GM21723 (cell line): ENCODE results near the gene STARD7.
"Not testable (repeated sequence)": the region's sequence is repeated elsewhere in the genome, so short reads cannot be mapped to it uniquely, and the experiment has no call there.

Source experiments
- ATAC-seq: cut with Tn5 transposase; IDR thresholded peaks from one replicate; pipeline ENCODE4 v1.9.1; 2021; ENCODE audit warnings: mild to moderate bottlenecking, moderate library complexity; ENCODE audit not compliant: unreplicated experiment

Gene STARD7

DNA sequence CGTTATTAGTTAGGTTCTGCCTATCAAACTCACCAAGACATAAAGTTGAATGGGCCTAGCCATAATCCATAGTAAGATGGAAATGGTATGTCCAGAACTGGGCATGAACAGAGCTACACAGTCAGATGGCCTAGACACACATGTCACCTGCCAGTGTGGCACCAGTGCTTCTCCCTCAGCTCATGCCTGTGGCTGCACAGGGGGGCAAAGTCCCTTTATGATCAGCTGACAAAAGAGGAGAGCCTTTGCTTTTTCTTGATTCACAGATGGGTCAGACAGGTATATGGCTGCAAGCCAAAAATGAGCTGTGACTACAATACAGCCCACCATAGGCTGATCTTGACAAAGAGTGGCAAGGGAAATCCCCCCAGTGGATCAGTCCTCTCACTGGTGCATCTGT lies 28.3 kb upstream of the STARD7 start:
- ATAC-seq = no peak

DNA sequence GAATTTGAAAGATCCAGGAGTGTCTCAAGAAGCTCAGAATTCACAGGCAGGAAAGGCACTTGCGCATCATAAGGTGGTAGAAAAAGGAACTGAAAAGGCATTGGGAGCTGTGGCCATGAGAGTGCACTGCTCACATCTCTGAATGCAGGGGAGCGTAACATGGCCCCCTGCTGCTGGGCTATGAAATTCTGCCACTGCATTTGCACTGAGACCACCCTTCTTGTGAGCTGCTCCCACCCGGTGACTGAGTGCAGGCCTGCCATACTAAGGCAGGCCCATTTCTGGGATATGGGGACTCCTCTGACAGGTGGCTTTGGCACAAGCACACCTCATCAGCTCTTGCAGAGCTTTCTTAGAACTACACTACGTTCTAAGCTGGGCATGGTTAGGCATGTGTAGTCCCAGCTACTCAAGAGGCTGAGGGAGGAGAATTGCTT lies 25.3 kb upstream of the STARD7 start:
- peak; percentile 92 for ATAC-seq

DNA sequence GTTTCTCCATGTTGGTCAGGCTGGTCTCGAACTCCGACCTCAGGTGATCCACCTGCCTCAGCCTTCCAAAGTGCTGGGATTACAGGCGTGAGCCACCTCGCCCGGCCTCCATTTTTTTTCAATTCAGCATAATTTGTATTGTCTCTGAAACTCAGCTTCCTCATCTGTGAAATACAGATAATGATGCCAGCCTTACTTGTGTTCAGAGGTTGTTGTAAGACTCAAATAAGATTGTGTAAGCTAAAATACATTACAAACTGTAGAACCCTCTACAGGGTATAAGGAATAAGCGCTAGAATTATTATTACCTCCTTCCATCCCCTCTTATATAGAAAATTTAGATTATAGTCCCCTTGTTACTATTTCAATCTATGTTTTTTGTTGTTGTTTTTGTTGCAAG lies 24.8 kb upstream of the STARD7 start:
- peak; percentile 6 for ATAC-seq

DNA sequence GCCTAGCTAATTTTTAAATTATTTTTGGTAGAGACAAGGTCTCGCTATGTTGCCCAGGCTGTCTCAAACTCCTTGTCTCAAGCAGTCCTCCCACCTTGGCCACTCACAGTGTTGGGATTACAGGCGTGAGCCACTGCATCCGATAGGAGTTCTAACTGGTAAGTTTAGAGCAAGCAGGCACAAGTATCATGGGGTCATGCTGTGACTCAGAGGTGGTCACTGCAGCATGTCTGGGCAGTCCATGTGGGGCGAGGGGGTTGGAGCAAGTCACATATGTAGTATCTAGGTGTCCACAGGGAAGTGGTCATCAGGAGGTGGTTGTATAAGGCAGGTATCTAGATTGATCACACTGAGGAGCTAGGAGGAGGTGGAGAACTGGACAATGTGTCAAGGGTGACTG lies 22.7 kb upstream of the STARD7 start:
- ATAC-seq = no peak

DNA sequence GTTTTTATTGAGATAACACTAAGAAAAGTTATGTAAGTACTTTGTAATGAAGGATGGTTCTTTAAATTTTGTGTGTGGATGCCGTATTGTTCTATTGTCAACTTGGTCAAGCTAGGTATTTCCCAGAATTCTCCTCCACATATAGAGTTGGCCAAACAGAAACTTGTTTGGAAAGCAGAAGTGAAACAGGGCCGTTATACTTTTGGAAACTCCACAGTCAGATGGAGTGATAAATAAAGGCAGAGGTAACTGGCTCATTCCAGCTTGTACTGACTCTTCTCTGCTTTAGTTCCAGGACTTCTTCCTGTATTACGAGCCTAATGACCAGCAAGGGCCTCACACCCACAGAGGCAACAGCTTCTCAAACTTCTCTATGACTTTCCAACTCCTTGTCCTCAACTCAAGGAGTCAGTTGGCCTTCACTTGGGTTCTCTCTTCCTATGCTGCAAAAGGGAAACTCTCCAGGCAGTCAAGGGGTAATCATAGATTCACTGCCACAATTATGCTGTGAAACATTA lies 16.4 kb upstream of the STARD7 start:
- ATAC-seq = peak; percentile 87

DNA sequence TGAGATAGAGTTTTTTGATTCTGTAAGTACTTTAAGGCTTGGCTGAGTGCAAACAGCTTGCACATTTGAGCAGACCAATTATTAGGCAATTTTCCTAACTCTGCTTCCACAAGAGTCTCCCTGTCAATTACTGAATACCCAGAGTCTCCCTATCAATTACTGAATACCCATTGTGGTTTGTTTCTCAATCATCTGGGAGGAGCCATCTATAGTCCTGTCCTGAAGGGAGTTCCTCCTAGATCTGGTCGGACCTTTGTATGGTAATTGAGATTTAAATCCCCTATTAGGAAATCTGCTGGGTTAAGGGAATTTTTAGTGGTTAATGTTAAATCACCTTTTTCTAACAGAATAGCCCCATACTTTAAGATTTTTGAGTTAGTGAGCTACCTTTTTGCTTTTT lies 12.5 kb upstream of the STARD7 start:
- ATAC-seq = not testable (repeated sequence)

DNA sequence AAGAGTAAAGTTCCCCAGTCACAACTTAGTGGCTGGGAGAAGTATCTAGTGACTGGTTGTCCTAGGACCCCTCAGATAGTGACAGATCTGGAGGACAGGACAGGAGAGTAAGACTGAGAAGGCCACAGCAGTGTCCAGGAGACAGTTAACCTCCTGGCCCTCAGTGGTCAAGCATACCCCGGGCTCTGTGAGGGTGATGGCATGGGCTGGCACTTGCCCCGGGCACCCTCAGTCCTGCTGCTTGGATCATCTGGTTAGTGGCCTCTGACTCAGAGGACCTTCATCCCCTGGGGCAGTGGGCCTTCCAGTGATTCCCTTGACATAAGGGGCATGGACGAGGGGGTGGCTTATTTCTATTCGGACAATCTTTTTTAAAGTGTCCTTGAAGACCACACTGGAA lies 11.3 kb upstream of the STARD7 start:
- not testable (repeated sequence) for ATAC-seq

DNA sequence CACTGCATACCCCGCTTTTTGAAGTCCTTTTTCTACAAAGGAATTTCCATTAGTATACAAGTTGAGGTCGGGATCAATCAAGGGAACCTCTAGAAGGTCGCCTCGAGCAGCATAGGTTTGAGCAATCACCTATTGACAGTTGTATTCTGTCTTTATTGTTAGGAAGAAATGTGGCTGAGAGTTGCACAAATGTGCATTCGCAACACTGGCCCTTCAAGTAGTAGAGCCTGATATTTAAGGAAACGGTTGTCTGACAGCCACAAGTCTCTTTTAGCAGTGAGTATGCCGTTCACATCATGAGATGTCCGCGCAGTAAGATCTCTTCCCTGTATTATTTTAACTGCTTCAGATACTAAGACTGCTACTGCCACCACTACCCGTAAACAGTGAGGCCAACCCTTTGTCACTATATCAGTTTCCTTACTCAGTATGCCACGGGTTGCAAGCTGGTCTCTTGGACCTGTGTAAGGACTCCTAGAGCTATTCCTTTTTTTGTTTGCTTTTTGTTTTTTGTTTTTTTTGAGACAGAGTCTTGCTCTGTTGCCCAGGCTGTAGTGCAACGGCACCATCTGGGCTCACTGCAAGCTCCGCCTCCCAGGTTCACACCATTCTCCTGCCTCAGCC lies 10.0 kb upstream of the STARD7 start:
- ATAC-seq = no peak

DNA sequence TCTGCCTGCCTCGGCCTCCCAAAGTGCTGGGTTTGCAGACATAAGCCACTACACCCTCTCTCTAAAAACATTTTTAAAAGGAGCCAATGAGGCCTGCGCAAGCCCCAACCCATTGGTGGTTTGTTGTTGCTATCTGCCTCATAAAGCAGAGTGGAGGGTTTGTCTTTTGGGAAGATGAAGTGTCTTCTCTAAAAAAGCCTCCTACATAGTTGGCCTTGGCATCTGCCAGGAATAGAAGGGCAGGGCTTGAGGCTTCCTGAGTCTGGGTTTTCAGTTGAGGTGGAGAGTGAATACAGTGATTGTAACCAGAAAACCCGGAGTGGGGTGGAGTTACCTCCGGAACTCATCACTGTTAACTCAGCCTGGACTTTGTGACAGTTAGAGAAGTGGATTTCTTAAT lies 5.9 kb upstream of the STARD7 start:
- no peak for ATAC-seq

DNA sequence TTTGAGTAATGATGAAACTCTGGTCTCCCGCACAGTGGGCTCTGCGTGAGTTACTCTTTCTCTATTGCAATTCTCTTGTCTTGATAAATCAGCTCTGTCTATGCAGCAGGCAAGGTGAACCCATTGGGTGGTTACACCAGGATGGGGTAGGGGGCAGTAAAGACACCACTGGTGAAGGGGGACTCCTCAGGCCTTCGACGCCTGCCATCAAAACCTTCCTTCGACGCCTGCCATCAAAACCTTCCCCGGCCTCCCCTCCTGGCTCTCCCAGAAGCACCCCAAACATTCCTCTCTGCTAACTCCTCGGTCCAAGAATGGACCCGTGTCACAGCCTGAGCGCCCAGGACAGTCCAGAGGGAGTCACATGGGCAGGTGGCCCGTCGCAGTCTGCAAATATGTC lies 4.8 kb upstream of the STARD7 start:
- ATAC-seq = no peak

DNA sequence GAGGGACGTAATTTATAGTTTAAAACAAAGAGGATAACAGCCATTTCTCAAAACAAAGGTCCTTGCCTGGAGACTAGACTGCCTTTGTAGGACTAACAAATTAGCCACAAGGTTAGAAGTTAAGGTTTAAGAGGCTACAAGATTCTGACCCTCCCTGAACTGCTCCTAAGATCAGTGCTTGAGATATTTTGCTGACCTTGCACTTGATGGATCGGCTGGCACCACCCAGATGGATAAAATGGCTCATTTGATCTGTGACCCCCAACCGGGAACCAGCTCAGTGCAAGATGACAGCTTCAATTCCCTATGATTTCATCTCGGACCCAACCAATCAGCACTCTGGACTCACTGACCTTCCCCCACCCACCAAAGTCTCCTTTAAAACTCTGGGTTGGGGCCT lies 3.7 kb upstream of the STARD7 start:
- no peak for ATAC-seq

DNA sequence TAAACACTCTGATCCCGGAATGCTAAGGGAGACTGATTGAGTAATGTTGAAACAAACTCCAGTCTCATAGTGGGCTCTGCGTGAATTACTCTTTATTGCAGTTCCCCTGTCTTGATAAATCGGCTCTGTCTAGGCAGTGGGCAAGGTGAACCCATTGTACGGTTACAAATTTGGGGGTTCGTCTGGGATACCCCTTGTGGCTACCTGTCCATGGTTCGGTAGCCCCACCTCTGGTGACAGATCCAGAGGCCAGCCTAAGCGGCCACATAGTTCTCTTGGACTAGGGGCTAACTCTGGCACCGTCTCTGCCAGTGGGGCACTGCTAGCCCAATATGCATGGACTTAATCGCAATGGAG lies 1.1 kb upstream of the STARD7 start:
- ATAC-seq = no peak

DNA sequence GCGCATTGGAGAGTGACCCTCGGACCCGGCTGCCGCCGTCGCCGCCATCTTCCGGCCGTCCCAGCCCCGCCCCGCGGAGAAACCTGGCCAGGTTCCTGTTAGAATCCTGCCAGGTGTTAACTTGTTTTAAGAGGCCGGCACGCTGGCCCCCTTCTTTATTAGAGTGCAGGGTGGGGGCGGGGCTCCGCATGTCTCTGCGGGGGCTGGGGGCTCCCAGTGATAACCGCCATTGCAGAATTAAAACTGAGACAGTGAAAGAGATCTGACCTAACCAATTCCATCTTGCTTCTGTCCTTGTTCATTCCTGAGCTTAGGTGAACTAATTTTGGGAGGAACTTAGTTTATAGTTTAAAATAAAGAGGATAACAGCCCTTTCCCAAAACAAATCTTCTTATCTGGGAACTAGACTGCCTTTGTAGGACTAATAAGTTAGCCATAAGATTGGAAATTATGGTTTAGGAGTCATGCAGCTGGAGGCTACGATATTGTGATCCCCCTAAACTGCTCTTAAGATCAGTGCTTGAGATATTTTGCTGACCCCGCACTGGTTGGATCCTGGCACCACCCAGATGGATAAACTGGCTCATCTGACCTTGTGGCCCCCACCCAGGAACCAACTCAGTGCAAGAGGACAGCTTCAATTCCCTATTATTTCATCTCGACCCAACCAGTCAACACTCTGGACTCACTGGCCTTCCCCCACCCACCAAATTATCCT lies 543 bp upstream of the STARD7 start:
- ATAC-seq = no peak

DNA sequence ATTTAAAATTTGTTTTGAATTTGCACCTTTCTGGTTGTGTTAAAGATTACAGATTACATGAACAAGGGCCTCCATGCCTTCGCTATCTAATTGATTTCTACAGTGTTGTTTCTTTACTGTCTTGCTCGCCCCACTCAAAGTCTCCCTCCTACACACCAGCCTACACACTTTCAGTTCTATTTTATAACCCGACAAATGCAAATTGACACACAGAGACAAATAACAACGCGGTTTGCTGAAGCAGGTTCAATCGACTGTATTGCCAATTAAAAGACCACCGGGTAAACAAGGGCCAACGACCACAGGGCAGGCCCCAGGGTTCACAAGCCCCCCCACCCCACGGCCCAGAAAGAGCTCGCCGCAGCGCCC lies 869 bp downstream of the STARD7 start:
- ATAC-seq = peak; percentile 12

DNA sequence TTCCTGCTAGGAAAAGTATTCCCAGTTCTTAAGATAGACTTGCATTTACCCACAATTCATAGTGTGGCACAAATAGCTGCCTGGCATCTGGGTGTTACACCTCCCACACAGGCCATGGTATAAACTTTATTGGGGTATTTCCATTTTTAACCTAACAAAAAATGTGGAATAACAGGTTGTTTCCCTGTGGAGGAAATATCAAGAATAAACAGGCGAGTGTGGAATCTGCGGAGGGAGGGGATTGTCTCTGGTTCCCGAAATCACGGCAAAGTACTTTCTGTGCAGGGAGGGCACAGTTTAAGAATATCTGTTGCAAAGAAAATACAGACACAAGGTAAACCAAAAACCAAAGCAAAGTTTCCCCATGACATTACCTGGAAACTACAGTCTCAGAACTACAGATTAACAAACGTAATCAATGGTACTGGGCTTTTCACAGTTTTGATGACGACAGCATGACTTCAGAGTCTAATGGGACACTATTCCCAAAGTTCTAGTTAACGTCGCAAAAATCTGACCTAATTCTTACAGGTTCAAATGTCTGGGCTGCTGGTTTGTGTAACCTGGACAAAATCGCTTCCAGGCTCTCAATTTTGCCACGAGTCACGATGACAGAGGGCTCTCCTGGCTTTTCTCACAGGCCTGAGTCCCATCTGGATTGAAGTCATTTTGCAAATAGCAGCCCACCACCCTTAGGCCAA lies 1.4 kb downstream of the STARD7 start:
- ATAC-seq = no peak

DNA sequence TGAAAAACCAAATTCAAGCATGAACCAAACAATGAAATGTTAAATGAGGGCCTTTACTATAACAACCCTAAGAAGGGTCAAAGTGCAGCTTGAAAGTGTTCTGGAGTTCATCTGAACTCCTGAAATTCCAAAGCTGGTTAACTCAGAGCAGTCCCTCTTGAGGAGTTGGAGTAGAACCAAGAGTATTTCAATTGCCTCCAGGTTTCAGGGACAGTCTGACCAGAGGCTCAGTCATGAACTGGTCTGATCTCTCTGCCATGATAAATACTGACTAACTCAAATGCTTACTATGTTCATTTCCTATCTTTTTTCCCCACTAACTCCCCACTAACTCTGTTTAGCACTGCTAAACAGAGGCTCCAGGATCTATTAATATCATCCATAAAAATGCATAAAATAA lies 2.7 kb downstream of the STARD7 start:
- ATAC-seq = no peak

DNA sequence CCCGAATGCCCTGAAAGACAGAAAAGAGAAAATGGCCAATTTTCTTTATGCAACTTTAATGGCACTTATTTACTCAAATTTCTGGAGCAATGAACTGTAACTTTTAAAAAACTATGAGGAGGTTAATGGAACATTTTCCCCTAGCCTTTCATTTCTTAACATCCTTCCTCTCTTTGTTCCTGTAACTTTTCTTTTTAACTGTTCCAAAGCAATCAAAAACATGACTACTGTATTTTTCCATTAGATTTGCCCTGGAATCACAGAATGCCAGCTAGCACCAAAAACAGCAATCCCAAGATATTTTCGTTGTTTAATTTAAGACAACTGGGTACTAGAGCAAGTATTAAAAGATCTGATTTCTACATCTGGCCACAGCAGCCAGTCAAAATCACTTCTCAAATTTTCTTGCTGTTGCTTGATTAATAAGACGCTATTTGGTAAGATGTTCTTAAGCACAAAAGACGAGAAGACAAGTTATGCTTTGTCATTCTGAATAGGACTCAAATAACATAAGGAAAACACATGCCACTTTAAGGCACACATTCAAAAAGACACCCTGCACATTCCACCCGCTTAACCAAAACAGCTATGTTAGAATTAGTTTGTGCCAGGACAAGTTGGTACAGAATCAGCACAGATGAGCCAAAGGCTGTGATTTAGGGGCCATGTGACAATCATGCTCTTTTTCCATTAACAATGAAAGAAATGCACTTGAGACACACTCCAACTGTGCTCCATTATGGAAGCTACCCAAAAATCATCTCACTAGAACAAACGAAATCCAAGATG lies 3.6 kb downstream of the STARD7 start:
- ATAC-seq = no peak

DNA sequence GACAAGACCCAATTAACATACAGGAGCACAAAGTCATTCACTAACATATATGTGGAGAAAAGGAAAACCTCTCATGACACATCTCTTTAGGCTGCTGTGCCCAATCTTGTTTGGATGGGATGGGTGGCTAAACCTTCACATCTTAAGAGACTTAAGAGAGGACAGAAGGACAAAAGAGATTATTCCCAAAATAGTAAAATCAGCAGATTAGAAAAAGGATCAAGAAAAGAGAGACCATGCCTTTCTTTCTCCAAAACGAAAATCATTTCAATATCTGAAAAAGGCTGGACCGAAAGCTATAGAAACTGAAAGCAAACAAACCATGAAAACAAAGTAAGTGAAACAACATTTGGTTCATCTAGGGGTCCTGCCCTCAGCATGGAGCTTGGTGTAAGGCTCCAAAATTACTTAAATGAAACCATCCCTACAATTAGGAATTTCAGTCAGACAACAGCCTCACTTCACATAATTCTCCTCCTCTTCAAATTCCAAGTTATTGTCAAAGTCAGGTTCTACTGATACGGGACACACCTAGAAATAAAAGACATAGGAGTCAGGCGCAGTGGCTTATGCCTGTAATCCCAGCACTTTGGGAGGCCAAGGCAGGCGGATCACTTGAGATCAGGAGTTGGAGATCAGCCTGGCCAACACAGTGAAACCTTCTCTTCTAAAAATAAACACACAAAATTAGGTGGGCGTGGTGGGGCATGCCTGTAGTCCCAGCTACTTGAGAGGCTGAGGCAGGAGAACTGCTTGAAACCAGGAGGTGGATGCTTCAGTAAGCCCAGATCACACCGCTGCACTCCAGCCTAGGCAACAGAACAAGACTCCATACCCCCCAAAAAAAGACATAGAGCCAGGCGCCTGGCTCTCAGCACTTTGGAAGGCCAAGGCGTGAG lies 5.2 kb downstream of the STARD7 start:
- peak; percentile 37 for ATAC-seq

DNA sequence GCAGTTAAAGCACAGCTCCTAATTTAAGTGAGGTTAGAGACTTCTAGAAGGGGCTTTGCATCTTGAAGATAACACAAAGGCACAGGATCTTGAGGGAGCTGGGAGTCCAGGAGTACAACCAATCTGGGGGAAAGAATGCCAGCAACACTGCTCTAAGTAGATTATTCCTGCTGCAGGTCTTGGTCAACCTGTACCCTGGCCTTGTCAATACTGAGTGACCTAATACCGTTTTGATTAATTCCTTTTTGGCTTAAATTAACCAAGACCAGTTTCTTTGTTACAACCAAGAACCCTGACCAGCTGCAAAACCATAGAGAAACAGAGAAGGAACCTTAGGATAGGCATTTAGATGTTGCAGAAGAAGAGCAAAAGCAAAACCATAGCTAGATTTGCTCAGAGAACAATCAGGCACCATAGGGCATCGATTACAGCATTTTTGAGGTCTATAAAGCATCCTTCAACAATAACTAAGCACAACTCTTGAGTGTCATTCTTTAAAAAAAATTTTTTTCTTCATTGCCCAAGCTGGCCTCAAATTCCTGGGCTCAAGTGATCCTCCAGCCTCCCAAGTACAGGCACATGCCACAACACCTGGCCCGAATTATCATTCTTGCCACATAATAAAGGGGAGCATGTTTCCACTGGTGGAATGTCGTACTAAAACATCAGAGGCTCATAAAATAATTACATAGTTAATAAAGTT lies 6.3 kb downstream of the STARD7 start:
- no peak for ATAC-seq

DNA sequence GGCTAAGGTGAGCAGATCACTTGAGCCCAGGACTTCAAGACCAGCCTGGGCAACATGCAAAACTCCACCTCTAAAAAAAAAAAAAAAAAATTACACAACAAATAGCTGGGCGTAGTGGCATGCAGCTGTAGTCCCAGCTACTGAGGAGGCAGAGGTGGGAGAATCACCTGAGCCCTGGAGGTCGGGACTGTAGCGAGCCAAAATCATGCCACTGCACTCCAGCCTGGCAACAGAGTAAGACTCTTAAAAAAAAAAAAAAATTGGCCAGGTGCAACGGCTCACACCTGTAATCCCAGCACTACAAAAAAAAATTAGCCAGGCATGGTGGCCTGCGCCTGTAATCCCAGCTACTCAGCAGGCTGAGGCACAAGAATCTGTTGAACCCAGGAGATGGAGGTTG lies 7.3 kb downstream of the STARD7 start:
- no peak for ATAC-seq
